Measurements from ENCODE around the gene TCF12.

TCF12 gene

GRCh38 chr15:57064033-57064432 is 145.6 kb downstream of the TCF12 start:
- TF ChIP-seq CTCF (IDR thresholded peaks at IDR 0.05; ENCODE audit: control insufficient read depth, insufficient read depth, low read depth, low read length, missing control alignments) = no peak
- H3K4me3 ChIP-seq (ENCODE audit: control insufficient read depth, low read depth, low read length) = no peak overlapping the region
- no peak for DNase-seq (ENCODE audit: low read depth)

GRCh38 chr15:57069423-57069822 is 151.0 kb downstream of the TCF12 start:
- H3K4me3 ChIP-seq (ENCODE audit: control insufficient read depth, low read depth, low read length) = no peak overlapping the region
- TF ChIP-seq CTCF (IDR thresholded peaks at IDR 0.05; ENCODE audit: control insufficient read depth, insufficient read depth, low read depth, low read length, missing control alignments) = no peak
- DNase-seq (ENCODE audit: low read depth) = no peak

- DNase-seq (ENCODE audit: low read depth) = no peak
- no peak overlapping the region for H3K4me3 ChIP-seq (ENCODE audit: control insufficient read depth, low read depth, low read length)
- no peak for TF ChIP-seq CTCF (IDR thresholded peaks at IDR 0.05; ENCODE audit: control insufficient read depth, insufficient read depth, low read depth, low read length, missing control alignments)
Measured at GRCh38 chr15:57070674-57071073, 152.2 kb downstream of the TCF12 start.

GRCh38 chr15:57079446-57079845 is 161.0 kb downstream of the TCF12 start:
- H3K4me3 ChIP-seq (ENCODE audit: control insufficient read depth, low read depth, low read length) = no peak overlapping the region
- TF ChIP-seq CTCF (IDR thresholded peaks at IDR 0.05; ENCODE audit: control insufficient read depth, insufficient read depth, low read depth, low read length, missing control alignments) = peak; percentile 3
- no peak for DNase-seq (ENCODE audit: low read depth)

GRCh38 chr15:57079931-57080620 is 161.6 kb downstream of the TCF12 start:
- H3K4me3 ChIP-seq (ENCODE audit: control insufficient read depth, low read depth, low read length) = no peak overlapping the region
- DNase-seq (ENCODE audit: low read depth) = no peak
- no peak for TF ChIP-seq CTCF (IDR thresholded peaks at IDR 0.05; ENCODE audit: control insufficient read depth, insufficient read depth, low read depth, low read length, missing control alignments)

GRCh38 chr15:57082054-57082728 is 163.7 kb downstream of the TCF12 start:
- DNase-seq (ENCODE audit: low read depth) = no peak
- no peak overlapping the region for H3K4me3 ChIP-seq (ENCODE audit: control insufficient read depth, low read depth, low read length)
- TF ChIP-seq CTCF (IDR thresholded peaks at IDR 0.05; ENCODE audit: control insufficient read depth, insufficient read depth, low read depth, low read length, missing control alignments) = no peak

All from AG09309 (cell line).